ENCODE measurements around the gene CHCHD3. TPM values are rescaled to one million over a fixed set of nuclear protein-coding genes. Genes with fewer than 3 reads are reported as not detected.

Gene CHCHD3
- polyA plus RNA-seq, 2 of the 4 experiments (the other 2 are of a cell fraction), result 96.7 to 139 TPM

- TF ChIP-seq CHD4 (IDR thresholded peaks at IDR 0.05; ENCODE audit: borderline replicate concordance) (no peak), RCOR1 (IDR thresholded peaks at IDR 0.05; ENCODE audit: low read depth, low read length) (no peak), CBX8 (IDR thresholded peaks at IDR 0.05) (no peak), EHMT2 (IDR thresholded peaks at IDR 0.05; ENCODE audit: low read depth) (no peak), KDM1A (IDR thresholded peaks at IDR 0.05; ENCODE audit: low read depth) (no peak), EP300 (IDR thresholded peaks at IDR 0.05) (no peak)
Measured at GRCh38 chr7:132935608-132936007, 146.3 kb downstream of the CHCHD3 start (continued).

- no peak overlapping the region for H3K4me2 ChIP-seq
- no peak for ATAC-seq
- TF ChIP-seq RCOR1 (IDR thresholded peaks at IDR 0.05; ENCODE audit: low read depth, low read length) (no peak), ELK1 (IDR thresholded peaks at IDR 0.05; ENCODE audit: low read depth, low read length) (no peak), FOSL2 (IDR thresholded peaks at IDR 0.05) (no peak), FOSL2 (CRISPR knock-in tag; IDR thresholded peaks at IDR 0.05) (no peak), ATOH8 (CRISPR knock-in tag; IDR thresholded peaks at IDR 0.05; ENCODE audit: low read depth) (no peak)
- H3K27ac ChIP-seq, result no peak overlapping the region
- WGBS (ENCODE audit: missing lambda C conversion rate), result 98% methylated on average over 2 of the region's 2 CpGs
- CTCF ChIA-PET, result no interaction called here
- H3K9me3 ChIP-seq, result no peaks in the 10 kb centered on the region
- H3K4me1 ChIP-seq, result no peaks in the 10 kb centered on the region
- no peak for FAIRE-seq
- DNase-seq (ENCODE audit: low read depth in 1 of 2, low spot score in 1 of 2), result no peak
- no peak overlapping the region for H3K4me3 ChIP-seq
- POLR2A ChIA-PET, result no interaction called here
Measured at GRCh38 chr7:132934017-132934416, 147.9 kb downstream of the CHCHD3 start.

GRCh38 chr7:132933072-132933458, 148.8 kb downstream of the CHCHD3 start:
- 90% methylated on average over 4 of the region's 4 CpGs for WGBS (ENCODE audit: missing lambda C conversion rate)
- DNase-seq (ENCODE audit: low read depth in 1 of 2, low spot score in 1 of 2) (no peak), FAIRE-seq (no peak), ATAC-seq (no peak)
- ChIA-PET CTCF (no interaction called here), POLR2A (no interaction called here)
- no peaks in the 10 kb centered on the region for H3K9me3 ChIP-seq
- TF ChIP-seq HOXA7 (CRISPR knock-in tag; IDR thresholded peaks at IDR 0.05), result no peak
- TF ChIP-seq EHF (CRISPR knock-in tag; IDR thresholded peaks at IDR 0.05), result no peak
- no peak for TF ChIP-seq NFE2L2 (conservative IDR thresholded peaks at IDR 0.05; ENCODE audit: low read length)
- TF ChIP-seq TFCP2L1 (CRISPR knock-in tag; IDR thresholded peaks at IDR 0.05), result no peak
- TF ChIP-seq ESRRA (IDR thresholded peaks at IDR 0.05; ENCODE audit: borderline replicate concordance, low read length), result no peak
- no peak for TF ChIP-seq SMC3 (IDR thresholded peaks at IDR 0.05)
- no peak for TF ChIP-seq EHMT2 (IDR thresholded peaks at IDR 0.05; ENCODE audit: low read depth)
- no peak for TF ChIP-seq GATA3 (IDR thresholded peaks at IDR 0.05; ENCODE audit: borderline replicate concordance)
- no peak for TF ChIP-seq CTCF (IDR thresholded peaks at IDR 0.05)
- no peak for TF ChIP-seq HEYL (CRISPR knock-in tag; IDR thresholded peaks at IDR 0.05)
- TF ChIP-seq PHF8 (IDR thresholded peaks at IDR 0.05; ENCODE audit: borderline replicate concordance, low read depth), result no peak
- TF ChIP-seq ZFP36 (IDR thresholded peaks at IDR 0.05; ENCODE audit: borderline replicate concordance, partially characterized antibody), result no peak
- TF ChIP-seq POLR2AphosphoS2 (conservative IDR thresholded peaks at IDR 0.05; ENCODE audit: low read length), result no peak
- no peak for TF ChIP-seq ATOH8 (CRISPR knock-in tag; IDR thresholded peaks at IDR 0.05; ENCODE audit: low read depth)
- TF ChIP-seq BCL3 (IDR thresholded peaks at IDR 0.05), result no peak
- H3K4me2 ChIP-seq, result no peak overlapping the region
- H3K4me1 ChIP-seq, result no peaks in the 10 kb centered on the region
- no peak overlapping the region for H3K4me3 ChIP-seq
- H3K27ac ChIP-seq, result no peak overlapping the region
